GM03348 (cell line): ENCODE data around the gene NT5E.
"Not testable (repeated sequence)": the region's sequence is repeated elsewhere in the genome, so short reads cannot be mapped to it uniquely, and the experiment has no call there.

Source experiments
- DNase-seq: peaks from one replicate; pipeline ENCODE4 v3.0.0; 2012; ENCODE audit warnings: low spot score

The NT5E gene

GRCh38 chr6:85493389-85493788 is 43.5 kb downstream of the NT5E start:
- DNase-seq = no peak

DNA sequence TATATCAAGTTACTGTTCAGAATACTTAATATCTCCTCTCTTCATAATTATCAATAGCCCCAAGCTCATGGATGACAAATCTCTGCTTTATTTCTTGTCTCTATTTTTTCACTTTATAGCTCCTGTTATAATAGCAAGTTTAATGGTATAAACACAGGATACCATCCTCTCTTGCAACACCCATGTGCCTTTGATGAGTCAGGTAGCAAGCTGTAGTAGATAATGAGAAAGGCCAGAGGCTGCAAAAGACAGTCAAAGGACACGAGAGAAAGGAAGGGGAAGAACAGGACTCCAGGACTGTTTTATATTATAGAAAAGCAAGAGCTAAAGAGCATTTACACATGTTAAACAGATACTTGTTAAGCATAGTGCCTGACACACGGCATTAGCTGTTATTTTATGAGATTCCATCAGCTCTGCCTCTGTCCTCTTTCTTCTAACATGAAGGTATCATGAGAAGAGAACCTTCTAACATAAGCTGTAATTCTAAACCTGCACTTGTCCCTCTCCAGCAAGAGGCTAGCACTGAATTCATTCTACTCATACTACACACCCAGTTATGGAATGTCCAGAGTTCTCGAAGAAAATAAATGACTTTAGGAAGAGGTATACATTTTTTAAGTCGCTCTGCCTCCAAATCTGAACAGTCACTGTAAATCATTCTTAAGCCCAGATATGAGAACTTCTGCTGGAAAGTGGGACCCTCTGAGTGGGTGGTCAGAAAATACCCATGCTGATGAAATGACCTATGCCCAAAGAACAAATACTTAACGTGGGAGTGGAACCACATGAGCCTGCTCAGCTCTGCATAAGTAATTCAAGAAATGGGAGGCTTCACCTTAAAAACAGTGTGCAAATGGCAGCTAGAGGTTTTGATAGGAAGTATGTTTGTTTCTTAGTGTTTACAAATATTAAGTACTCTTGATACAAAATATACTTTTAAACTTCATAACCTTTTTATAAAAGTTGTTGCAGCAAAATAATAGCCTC is 45.0 kb downstream of the NT5E start:
- DNase-seq = no peak

DNA sequence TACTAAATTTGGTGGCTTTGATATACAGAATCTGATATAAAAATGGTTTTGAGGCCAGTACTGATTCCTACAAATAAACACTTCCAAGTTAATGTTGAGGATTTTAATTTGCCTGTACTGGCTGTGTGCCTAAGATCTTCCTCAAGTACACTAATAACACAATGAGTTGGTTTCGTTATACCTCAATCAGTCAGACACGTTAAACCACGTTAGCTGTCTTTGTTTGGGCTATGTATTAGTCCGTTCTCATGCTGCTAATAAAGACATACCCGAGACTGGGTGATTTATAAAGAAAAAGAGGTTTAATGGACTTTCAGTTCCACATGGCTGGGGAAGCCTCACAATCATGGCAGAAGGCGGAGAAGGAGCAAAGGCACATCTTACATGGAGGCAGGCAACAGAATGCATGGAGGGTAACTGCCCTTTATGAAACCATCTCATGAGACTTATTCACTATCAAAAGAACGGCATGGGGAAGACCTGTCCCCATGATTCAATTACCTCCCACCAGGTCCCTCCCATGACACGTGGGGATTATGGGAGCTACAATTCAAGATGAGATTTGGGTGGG is 46.2 kb downstream of the NT5E start:
- DNase-seq = no peak

DNA sequence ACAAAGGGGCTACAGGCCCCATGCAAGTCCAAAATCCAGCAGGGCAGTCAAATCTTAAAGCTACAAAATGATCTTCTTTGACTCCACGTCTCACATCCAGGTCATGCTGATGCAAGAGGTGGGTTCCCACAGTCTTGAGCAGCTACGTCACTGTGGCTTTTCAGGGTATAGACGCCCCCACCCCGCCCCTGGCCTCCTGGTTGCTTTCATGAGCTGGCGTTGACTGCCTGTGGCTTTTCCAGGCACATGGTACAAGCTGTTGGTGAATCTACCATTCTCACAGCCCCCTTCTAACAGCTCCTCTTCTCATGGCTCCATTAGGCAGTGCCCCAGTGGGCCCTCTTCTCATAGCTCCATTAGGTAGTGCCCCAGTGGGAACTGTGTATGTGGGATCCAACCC is 47.0 kb downstream of the NT5E start:
- no peak for DNase-seq

- no peak for DNase-seq
Measured at GRCh38 chr6:85498596-85499258, 48.8 kb downstream of the NT5E start.

- DNase-seq = no peak
Measured at GRCh38 chr6:85506441-85507093, 56.7 kb downstream of the NT5E start.

DNA sequence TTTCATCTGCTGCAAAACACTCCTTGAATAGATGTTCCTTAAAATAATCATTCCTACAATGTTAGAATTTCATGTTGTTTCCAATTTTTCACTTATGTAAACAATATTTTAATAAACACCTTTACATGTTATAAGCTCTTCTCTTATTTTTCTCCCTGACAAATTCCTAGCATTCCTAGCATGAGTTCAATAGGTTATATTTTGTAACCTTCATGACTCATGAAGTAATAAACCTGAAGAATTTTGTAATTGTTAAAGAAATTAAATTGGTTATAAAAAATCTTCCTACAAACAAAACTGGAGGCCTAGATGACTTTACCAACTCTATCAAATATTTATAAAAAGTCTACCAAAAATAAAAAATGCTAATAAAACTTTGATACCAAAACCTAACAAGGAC is 66.3 kb downstream of the NT5E start:
- peak; percentile 53 for DNase-seq

GRCh38 chr6:85524281-85524680 is 74.4 kb downstream of the NT5E start:
- DNase-seq = not testable (repeated sequence)

GRCh38 chr6:85537055-85537494 is 87.2 kb downstream of the NT5E start:
- DNase-seq = peak; percentile 36

DNA sequence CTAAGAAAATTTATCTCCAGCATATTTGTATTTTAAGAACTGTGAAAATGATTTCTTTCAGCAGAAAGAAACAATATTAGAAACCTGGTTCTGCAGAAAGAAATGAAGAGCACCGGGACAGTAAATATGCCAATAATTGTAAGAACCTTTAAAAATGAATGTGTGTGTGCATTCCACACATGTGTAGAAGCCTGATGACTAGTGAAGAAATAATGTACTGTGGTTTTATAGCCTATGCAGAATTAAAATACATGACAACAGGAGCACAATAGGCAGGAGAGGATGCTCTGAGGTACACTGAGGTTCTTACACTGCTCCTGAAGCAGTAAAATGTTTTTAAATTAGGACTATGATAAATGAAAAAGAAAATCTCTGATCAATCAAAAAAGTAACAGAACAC is 94.9 kb downstream of the NT5E start:
- DNase-seq = peak; percentile 25
